CD4-positive, alpha-beta T cell treated with Interleukin-4 for 4 hours (primary cell): ENCODE results near the gene RNF32.
"Not testable (repeated sequence)": the region's sequence is repeated elsewhere in the genome, so short reads cannot be mapped to it uniquely, and the experiment has no call there.

ENCODE experiments used
- DNase-seq: peaks from one replicate; pipeline ENCODE4 v3.0.0-alpha.2; 2020

RNF32 gene

GRCh38 chr7:156676263-156676662 is 35.7 kb downstream of the RNF32 start:
- no peak for DNase-seq

- DNase-seq, result no peak
These were observed 36.9 kb downstream of the RNF32 start for GRCh38 chr7:156677374-156678054.

- DNase-seq, result no peak
These were observed 39.7 kb downstream of the RNF32 start for GRCh38 chr7:156680281-156680680.

GRCh38 chr7:156682928-156683327 is 42.4 kb downstream of the RNF32 start:
- DNase-seq, result no peak

- no peak for DNase-seq
These were observed 43.7 kb downstream of the RNF32 start for GRCh38 chr7:156684251-156684650.

- no peak for DNase-seq
These were observed 44.1 kb downstream of the RNF32 start for GRCh38 chr7:156684661-156685060.

- no peak for DNase-seq
These were observed 51.2 kb downstream of the RNF32 start for GRCh38 chr7:156691764-156692163.

- DNase-seq, result no peak
These were observed 52.3 kb downstream of the RNF32 start for GRCh38 chr7:156692849-156693248.

GRCh38 chr7:156693627-156694026 is 53.1 kb downstream of the RNF32 start:
- no peak for DNase-seq

- not testable (repeated sequence) for DNase-seq
These were observed 56.7 kb downstream of the RNF32 start for GRCh38 chr7:156697283-156697682.

GRCh38 chr7:156698512-156698911 is 57.9 kb downstream of the RNF32 start:
- DNase-seq, result not testable (repeated sequence)

- DNase-seq, result not testable (repeated sequence)
These were observed 61.2 kb downstream of the RNF32 start for GRCh38 chr7:156701787-156702186.

- no peak for DNase-seq
These were observed 61.8 kb downstream of the RNF32 start for GRCh38 chr7:156702399-156702798.

GRCh38 chr7:156703209-156703608 is 62.6 kb downstream of the RNF32 start:
- no peak for DNase-seq

- no peak for DNase-seq
These were observed 63.4 kb downstream of the RNF32 start for GRCh38 chr7:156703773-156704482.

GRCh38 chr7:156722043-156722826 is 81.7 kb downstream of the RNF32 start:
- DNase-seq, result no peak

- no peak for DNase-seq
These were observed 84.5 kb downstream of the RNF32 start for GRCh38 chr7:156725073-156725472.

GRCh38 chr7:156725936-156726335 is 85.4 kb downstream of the RNF32 start:
- no peak for DNase-seq
